Neural progenitor cell (in vitro differentiated cells): ENCODE results near the gene RNGTT. TPM values are rescaled to one million over a fixed set of nuclear protein-coding genes. Genes with fewer than 3 reads are reported as not detected.

Experiments
- DNase-seq: peaks from one replicate; pipeline ENCODE4 v3.0.0-alpha.2; 2016; ENCODE audit warnings: low spot score
- H2AFZ ChIP-seq: fragments of 200-600 bp; sonication (generic); replicated peaks from 2 replicates; pipeline ENCODE4 v1.6.1; 2016; ENCODE audit warnings: antibody characterized with exemption
- H3F3A ChIP-seq: fragments of 200-600 bp; sonication (generic); 2 replicates; pipeline ENCODE4 v1.6.1; 2016; ENCODE audit warnings: antibody characterized with exemption, low read depth
- H3K27ac ChIP-seq: fragments of 200-600 bp; sonication (generic); 2 replicates; pipeline ENCODE4 v1.5.1; 2016; ENCODE audit warnings: mild to moderate bottlenecking
- H3K27me3 ChIP-seq: fragments of 200-600 bp; sonication (generic); 2 replicates; pipeline ENCODE4 v1.6.1; 2016; ENCODE audit warnings: mild to moderate bottlenecking, moderate library complexity
- H3K36me3 ChIP-seq: fragments of 200-600 bp; sonication (generic); 2 replicates; pipeline ENCODE4 v1.5.1; 2016
- H3K4me1 ChIP-seq: fragments of 200-600 bp; sonication (generic); 2 replicates; pipeline ENCODE4 v1.6.1; 2016; ENCODE audit warnings: mixed run types
- H3K4me2 ChIP-seq: fragments of 200-600 bp; sonication (generic); 2 replicates; pipeline ENCODE4 v1.6.1; 2016
- H3K4me3 ChIP-seq: fragments of 200-600 bp; sonication (generic); 2 replicates; pipeline ENCODE4 v1.5.1; 2016
- H3K79me2 ChIP-seq: fragments of 200-600 bp; sonication (generic); 2 replicates; pipeline ENCODE4 v1.6.1; 2016; ENCODE audit warnings: low read depth
- H3K9ac ChIP-seq: fragments of 200-600 bp; sonication (generic); 2 replicates; pipeline ENCODE4 v1.6.1; 2016
- H3K9me3 ChIP-seq: fragments of 200-600 bp; sonication (generic); 2 replicates; pipeline ENCODE4 v1.5.1; 2016; ENCODE audit warnings: low read depth
- H4K20me1 ChIP-seq: fragments of 200-600 bp; sonication (generic); 2 replicates; pipeline ENCODE4 v1.6.1; 2016; ENCODE audit warnings: low read depth
- H3K27ac Mint-ChIP-seq: 3 replicates; pipeline ENCODE4 v1.8.0; 2021; ENCODE audit warnings: mixed read lengths
- H3K27me3 Mint-ChIP-seq: 2 replicates; pipeline ENCODE4 v1.8.0; 2022; ENCODE audit warnings: low read depth, mild to moderate bottlenecking, inconsistent platforms, moderate library complexity, mixed read lengths; ENCODE audit not compliant: insufficient read depth
- H3K36me3 Mint-ChIP-seq: 3 replicates; pipeline ENCODE4 v1.8.0; 2021; ENCODE audit warnings: mixed read lengths
- H3K4me1 Mint-ChIP-seq: 3 replicates; pipeline ENCODE4 v1.8.0; 2021; ENCODE audit warnings: mixed read lengths
- H3K4me3 Mint-ChIP-seq: 3 replicates; pipeline ENCODE4 v1.8.0; 2021; ENCODE audit warnings: mild to moderate bottlenecking, moderate library complexity, mixed read lengths
- H3K9me3 Mint-ChIP-seq: 3 replicates; pipeline ENCODE4 v1.8.0; 2020; ENCODE audit warnings: mixed read lengths
- CTCF ChIP-seq: fragments of 200-600 bp; sonication (generic); IDR thresholded peaks from 2 replicates; pipeline ENCODE4 v1.5.1; 2017; ENCODE audit warnings: antibody characterized with exemption, mild to moderate bottlenecking
- EZH2 ChIP-seq: fragments of 200-600 bp; sonication (generic); IDR thresholded peaks from 2 replicates; pipeline ENCODE4 v1.6.1; 2017; ENCODE audit warnings: antibody characterized with exemption, mild to moderate bottlenecking, moderate library complexity
- EZH2phosphoT487 ChIP-seq: fragments of 200-600 bp; sonication (generic); IDR thresholded peaks from 2 replicates; pipeline ENCODE4 v1.6.1; 2017; ENCODE audit warnings: antibody characterized with exemption
- total RNA-seq: library from RNA; depleted of rRNA; stranded (reverse); fragments of >200 nt; gene quantifications from 2 replicates; pipeline ENCODE4 v1.2.3, GENCODE V29; 2015; ENCODE audit warnings: low replicate concordance

RNGTT gene
- total RNA-seq, 1 donor from 2014 or later = 71.7 TPM

- Histone ChIP-seq H3K79me2 (no peaks in the 10 kb centered on the region), H3K4me1 (peaks cover 5% of the 10 kb centered on the region), H3K27me3 (no peaks in the 10 kb centered on the region), H3K36me3 (no peaks in the 10 kb centered on the region), H3K4me3 (no peak overlapping the region), H4K20me1 (no peaks in the 10 kb centered on the region), H2AFZ (no peak overlapping the region), H3K27ac (no peak overlapping the region), H3K9me3 (no peaks in the 10 kb centered on the region), H3K4me2 (no peak overlapping the region), H3K9ac (no peak overlapping the region), H3F3A (no peaks in the 10 kb centered on the region)
- peak overlapping the region; percentile 39 for H3K4me3 Mint-ChIP-seq
- no peaks in the 10 kb centered on the region for H3K9me3 Mint-ChIP-seq
- H3K27ac Mint-ChIP-seq = peak overlapping the region; percentile 60
- peaks cover 2% of the 10 kb centered on the region for H3K36me3 Mint-ChIP-seq
- H3K4me1 Mint-ChIP-seq = peaks cover 30% of the 10 kb centered on the region
- DNase-seq = peak; percentile 79
- TF ChIP-seq CTCF (peak; percentile 59), EZH2phosphoT487 (no peak)
- no peaks in the 10 kb centered on the region for H3K27me3 Mint-ChIP-seq
These were observed 333.5 kb downstream of the RNGTT start for GRCh38 chr6:88629838-88630494.

GRCh38 chr6:88626460-88626859 is 337.0 kb downstream of the RNGTT start:
- Histone ChIP-seq H3K4me2 (no peak overlapping the region), H3K4me3 (no peak overlapping the region), H3K79me2 (no peaks in the 10 kb centered on the region), H4K20me1 (no peaks in the 10 kb centered on the region), H3F3A (no peaks in the 10 kb centered on the region), H2AFZ (no peak overlapping the region), H3K27ac (no peak overlapping the region), H3K36me3 (no peaks in the 10 kb centered on the region), H3K27me3 (no peaks in the 10 kb centered on the region), H3K9me3 (no peaks in the 10 kb centered on the region), H3K9ac (no peak overlapping the region), H3K4me1 (peaks cover 18% of the 10 kb centered on the region)
- H3K27me3 Mint-ChIP-seq = no peaks in the 10 kb centered on the region
- DNase-seq = no peak
- H3K4me1 Mint-ChIP-seq = peaks cover 28% of the 10 kb centered on the region
- no peak overlapping the region for H3K4me3 Mint-ChIP-seq
- no peak for TF ChIP-seq CTCF
- TF ChIP-seq EZH2 = no peak
- no peak for TF ChIP-seq EZH2phosphoT487
- peaks cover 4% of the 10 kb centered on the region for H3K9me3 Mint-ChIP-seq
- H3K27ac Mint-ChIP-seq = no peak overlapping the region
- no peaks in the 10 kb centered on the region for H3K36me3 Mint-ChIP-seq

GRCh38 chr6:88623531-88623930 is 339.9 kb downstream of the RNGTT start:
- Histone ChIP-seq H3K9me3 (no peaks in the 10 kb centered on the region), H3K36me3 (no peaks in the 10 kb centered on the region), H3K4me2 (peak overlapping the region; percentile 39), H3K79me2 (no peaks in the 10 kb centered on the region), H2AFZ (no peak overlapping the region), H3K4me3 (no peak overlapping the region), H4K20me1 (no peaks in the 10 kb centered on the region), H3F3A (no peaks in the 10 kb centered on the region), H3K27me3 (no peaks in the 10 kb centered on the region), H3K27ac (no peak overlapping the region), H3K9ac (no peak overlapping the region), H3K4me1 (peaks cover 13% of the 10 kb centered on the region)
- Mint-ChIP-seq H3K4me3 (no peak overlapping the region), H3K4me1 (peaks cover under 1% of the 10 kb centered on the region), H3K9me3 (peaks cover 4% of the 10 kb centered on the region), H3K36me3 (no peaks in the 10 kb centered on the region), H3K27me3 (no peaks in the 10 kb centered on the region), H3K27ac (no peak overlapping the region)
- DNase-seq = no peak
- TF ChIP-seq EZH2 (no peak), EZH2phosphoT487 (no peak), CTCF (no peak)
